Stimulated activated CD4-positive, alpha-beta T cell treated with anti-CD3 and anti-CD28 coated beads, Interleukin-1b, Interleukin-23, amount 100 ng/mL, for 1 hour (primary cell): ENCODE measurements around the gene OLFM1.

Experiments used
- DNase-seq, 2 donors: peaks; one replicate each; pipeline ENCODE4 v3.0.0-alpha.2; 2020; ENCODE audit warnings: low read depth in 2 of 2

The OLFM1 gene

DNA sequence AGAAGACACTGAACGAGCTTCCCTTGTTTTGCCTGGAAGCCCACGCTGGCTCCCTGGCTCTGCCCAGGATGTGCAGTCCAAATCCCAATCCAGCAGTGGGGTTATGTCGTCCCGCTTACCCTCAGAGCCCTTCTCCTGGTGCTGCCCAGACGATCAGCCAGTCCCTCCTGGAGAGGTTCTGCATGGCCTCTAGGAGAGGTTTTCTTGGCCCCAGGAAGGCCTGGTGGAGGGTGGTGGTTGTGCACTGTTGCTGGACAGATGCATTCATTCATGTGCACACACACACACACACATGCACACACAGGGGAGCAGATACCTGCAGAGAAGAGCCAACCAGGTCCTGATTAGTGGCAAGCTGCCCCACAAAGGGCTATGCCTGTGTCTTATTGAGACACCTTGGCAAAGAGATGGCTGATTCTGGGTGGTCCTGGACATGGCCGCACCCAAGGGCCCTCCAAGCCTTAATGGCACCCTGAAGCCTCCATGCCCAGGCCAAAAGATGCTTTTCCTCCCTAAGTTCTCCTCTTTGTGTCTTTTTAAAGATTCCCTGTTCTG is 10.5 kb upstream of the OLFM1 start:
- DNase-seq, result no peak

DNA sequence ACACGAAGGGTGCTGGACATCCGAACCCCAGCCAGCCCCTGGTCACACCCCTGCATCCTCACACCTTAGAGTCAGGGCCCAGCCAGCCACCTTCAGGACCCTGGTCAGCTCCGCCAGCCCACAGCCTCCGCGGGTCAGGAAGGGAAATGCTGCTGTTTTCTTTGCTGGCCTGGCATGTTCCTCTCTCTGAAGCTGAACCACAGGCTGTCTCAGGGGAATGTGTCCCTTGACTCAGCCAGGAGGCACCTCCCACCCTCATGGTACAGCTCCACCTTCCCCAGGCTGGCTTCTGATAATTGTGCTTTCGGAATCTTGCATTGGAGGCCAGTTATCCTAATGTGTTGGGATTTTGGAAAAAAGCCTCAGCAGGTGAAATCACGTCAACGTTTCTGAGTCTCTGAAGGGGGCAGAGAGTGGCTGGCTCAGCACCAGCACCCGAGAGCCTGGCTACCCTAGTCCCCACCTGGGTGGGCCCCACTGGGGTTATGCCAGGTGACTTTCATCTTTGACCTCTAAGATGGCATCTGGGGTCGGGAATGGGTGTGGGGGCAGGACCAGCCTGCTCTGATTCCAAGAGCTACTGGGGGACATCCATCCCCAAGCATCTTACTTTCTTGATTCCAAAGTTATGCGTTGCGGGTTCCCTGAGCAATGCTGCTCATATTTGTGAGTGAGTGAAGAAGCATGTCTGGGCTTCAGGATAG is 9.8 kb upstream of the OLFM1 start:
- no peak for DNase-seq

DNA sequence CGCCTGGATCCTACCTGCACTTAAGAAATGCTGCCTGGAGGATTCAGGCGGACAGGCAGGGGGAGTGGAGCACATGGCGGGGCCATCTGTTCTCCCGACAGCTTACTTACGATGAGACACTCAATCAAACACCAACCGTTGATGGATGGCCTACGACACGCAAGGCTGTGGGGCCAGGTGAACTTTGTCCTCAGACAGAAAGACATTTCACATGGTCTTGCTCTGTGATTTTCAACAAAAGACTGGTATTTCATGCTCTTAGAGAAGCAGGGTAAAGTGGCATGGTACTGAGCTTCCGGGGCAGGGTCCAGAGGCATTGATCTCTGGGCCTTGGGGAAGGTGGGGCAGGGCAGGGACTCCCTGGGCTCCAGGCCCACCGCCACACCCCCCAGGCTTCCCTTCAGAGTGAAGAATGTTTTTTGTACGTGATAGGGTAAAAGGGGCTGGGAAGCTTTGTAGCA is 9.1 kb upstream of the OLFM1 start:
- DNase-seq, result no peak

DNA sequence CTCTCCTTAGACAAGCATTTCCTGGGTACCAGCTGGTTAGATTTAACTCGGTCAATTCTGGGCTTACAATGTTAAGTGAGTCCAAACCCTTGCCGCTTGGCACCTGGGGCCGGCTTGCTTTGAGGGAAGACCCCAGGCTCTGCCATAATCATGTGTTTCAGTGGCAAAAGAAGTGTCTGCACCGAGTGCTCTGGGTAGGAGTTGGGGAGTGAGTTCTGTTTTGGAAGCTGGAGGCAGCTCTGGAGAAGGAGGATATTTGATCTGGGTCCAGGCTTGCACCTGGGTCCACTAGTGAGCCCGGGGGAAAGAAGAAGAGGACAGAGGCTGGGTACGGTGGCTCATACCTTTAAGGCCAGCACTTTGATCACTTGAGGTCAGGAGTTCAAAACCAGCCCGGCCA is 8.4 kb upstream of the OLFM1 start:
- DNase-seq, result no peak

DNA sequence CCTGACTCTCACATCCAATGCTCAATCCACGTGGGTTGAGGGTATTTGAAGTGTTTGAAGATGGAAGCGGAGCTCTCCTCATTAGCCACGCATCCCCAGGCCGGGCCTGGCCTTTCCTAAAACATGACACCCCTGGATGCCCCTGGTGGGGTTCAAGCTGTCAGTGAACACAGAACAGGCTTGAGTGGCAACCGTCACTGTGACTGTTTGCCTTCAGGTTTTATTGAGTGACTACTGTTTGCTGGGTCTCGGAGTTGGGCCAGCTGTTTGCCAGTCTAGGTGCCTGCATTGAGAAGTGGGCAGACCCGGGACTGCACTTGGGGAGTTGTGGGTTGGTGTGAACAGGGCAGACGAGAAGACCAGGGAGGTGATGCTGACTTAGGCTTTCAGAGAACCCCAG is 7.8 kb upstream of the OLFM1 start:
- no peak for DNase-seq

DNA sequence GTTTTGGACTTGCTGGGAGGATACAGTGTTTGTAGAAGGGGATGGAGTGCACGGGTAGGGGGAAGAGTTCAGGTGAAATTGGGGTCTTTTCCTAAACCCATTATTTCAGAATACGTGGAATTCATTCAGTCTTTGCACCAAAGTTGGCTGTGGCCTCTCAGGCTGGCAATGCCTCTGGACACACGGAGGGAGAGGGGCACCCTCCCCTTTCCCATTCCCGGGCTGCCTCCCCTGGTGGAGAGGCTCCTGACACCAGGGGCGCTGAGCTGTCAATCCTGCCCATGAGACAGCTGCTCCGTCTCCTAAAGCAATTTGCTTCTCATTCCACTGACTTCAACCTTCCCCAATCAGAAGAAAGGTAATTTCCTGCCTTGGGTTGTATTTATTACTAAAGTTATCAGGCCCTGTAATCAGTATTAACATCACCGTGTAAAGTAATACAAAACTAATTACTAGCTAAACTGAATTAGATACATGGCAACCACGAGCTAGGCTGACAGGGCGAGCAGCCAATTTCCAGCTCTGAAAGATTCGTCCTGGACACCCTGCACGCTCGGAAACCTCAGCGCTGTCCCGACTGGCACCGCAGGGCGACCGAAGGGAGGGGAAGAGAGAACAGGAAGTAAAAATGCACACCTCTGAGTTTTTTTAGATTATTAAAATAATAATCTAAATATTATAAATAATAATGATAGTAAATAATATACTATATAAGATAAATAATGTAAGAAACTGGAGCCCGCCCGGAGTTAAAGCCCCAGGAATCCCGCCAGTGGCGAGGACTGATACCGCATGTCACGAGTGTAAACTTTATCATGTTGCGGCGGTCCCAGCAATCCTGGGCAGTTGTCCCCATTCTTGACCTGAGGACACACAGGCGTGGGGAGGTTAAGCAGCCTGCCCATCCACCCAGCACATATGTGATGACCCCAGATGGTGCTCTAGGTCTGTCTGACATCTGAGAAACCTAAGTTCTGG is 6.9 kb upstream of the OLFM1 start:
- DNase-seq, result no peak

DNA sequence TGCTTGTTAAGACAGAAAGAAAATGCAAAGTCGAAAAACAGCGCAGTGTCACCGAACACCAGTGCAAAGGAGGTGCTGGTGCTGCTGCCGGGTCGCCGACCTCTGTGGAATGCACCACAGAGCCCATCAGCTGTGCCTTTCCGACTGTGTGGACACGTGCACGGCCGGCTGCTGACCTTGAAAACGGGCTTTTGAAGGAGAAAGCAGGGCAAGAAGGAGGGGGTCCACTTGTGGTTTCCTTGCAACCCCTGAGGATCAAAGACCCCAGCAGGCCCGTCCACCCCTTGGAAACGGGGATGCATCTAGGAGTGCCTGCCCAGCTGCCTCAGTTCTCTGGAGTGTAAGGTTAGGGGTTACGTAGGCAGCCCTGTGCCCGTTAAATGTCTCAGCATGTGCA is 6.2 kb upstream of the OLFM1 start:
- DNase-seq, result no peak

DNA sequence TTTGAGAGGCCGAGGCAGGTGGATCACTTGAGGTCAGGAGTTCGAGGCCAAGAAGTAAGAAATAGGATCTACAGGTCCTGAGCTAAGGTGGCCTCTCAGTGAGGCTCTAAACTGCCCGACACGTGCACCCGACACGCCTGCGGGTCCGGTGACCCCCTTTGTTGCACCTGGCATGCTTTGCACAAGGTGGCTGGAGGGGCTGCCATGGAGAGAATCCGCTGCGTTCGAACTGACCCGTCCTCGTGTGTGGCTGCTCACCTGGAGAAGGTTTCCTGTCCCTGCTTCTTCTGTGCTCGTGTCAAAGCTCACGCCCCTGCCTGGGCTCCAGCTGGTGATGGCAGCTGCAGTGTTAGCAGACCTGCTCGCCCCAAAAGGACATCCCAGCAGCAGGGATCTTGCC is 5.7 kb upstream of the OLFM1 start:
- DNase-seq, result no peak

DNA sequence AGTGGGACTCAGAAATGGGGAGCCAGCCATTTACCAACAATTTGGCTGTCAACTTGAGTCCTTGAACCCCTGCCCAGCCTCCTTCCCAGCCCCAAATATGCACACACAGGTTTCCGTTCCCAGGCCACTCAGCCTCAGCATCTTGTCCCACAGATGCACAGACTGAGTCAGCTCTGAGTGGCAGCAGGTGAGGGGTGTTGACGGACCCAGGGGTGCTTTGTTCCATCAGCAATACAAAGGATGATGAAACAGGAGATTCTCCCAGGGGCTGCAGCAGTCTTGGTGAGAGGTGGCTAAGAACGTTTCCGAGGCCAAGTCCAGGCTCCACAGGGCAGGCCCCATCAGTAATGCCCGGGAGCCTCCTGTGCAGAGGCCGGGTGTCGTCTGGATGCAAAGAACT is 4.9 kb upstream of the OLFM1 start:
- DNase-seq, result no peak

DNA sequence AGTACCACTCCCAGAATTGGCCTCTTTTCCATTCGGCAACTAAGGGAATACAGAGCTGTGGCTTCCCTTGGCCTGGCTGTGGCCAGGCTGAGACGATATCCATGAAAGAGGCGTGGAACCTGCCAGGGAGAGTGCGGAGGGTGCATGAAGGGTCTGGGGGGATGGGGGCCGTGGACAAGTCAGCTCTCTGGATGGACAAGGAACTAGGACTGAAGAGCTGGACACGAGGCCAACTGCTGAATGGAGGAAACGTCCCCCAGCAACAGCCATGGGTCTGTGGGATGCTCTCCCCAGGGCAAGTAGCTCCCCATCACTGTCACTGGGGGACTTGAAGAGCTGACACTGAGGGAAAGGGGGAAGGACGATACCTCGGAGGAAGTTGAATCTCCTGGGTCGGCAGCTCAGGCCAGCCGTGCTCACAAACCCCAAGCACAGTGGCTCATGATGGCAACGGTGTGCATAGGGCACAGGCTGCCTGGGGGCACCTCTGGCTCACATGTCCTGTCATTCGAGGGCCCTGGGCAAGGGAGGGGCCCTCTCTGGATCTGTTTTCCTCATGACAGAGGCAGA is 4.1 kb upstream of the OLFM1 start:
- no peak for DNase-seq

DNA sequence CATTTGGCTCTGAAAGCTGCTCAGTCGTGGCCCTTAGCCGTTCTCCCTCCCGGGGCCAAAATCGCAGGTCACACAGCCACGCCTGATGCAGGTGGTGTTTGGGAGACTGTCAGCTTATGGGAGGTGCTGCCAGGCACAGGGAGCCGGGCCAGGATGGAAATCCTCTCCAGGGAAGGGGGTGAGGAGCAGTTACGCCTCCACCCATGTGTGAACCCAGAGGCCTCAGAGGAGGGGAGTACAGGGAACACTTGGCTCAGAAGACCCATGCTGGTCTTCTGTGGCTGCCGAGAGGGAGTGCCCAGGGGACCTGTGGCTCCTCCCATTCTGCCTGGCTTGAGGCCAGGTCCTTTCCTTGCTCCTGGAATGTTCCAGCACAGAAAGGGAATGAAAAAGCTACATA is 3.6 kb upstream of the OLFM1 start:
- no peak for DNase-seq

DNA sequence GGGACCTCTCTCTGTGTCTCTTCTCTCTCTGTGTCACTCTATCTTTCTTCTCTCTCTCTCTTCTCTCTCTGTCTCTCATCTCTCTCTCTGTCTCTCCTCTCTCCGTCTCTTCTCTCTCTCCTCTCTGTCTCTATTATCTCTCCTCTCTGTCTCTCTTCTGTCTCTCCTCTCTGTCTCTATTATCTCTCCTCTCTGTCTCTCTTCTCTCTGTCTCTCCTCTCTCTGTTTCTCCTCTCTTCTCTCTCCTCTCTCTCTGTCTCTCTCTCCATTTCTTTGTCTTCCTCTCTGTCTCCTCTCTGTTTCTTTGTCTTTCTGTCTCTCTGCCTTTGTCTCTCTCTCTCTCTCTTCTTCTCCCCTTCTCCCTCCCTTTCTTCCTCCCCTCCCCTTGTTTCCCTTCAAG is 3.2 kb upstream of the OLFM1 start:
- no peak for DNase-seq

DNA sequence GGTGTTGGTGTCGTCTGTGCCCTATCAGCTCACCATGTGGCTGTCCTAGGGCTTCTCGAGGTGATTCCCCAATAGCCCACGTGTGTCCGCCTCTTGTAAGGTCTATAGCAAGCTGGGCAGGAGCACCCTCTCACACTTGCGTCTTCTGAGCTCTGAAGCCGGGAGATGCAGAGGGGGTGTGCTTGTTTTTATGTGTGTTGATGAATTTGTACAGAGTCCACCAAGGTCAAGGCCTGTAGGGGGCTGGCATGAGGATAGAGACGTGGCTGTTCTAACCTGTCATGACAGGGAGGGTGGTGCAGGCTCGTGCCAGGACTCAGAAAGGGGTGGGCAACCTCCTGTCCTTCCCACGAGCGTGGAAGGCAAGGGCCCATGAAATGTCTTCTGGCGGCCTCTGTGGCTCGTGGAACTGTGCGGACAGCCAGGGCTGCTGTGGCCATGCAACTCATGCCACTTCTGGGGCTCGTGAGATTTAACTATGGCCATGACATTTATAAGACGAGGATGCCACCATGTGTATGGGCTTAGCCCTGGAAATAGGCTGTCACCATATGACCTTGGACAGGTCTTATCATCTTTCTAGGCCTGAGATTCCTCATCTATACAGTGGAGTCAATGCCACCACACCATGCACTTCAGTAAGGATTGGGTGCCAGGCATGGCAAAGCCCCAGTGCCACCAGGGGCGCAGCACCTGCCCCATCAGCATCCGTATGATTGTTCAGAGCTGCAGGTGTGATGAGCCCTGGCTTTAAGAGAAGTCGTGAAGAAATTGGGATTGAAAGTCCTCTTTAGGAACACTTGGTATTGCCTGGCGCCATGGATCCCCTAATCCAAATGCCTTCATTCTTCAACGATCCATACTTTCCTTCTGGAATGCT is 2.3 kb upstream of the OLFM1 start:
- DNase-seq, result no peak

DNA sequence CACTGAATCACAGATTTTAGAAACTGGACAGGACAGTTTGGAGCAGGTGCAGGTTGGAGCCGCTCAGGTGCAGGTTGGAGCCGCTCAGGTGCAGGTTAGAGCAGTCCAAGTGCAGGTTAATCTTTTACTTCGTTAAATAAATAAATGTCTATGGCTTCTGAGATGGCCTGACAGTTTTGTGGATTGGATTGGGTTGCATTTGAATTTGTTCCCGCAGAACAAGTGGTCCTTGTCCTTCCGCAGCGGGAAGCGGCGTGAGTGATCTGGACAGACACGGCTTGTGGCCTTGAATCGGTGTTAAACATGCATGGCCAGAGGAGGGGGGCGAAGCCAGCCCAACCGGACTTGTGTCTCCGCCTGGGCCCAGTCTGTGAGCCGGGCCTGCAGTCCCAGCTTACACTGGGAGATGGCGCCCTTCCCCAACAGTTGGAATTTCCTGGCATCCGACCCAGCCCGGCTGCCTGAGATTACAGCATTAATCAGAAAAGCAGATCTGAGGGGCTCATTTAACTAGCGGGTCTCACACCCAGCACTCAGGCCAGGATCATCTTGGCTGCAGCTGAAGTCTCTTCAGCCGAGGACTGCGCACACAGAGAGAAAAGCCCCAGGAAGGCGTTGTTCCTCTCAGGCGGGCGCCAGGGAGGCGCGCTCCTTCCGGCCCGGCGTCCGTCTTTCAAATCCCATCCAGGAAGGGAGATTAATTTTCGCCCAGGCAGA is 1.5 kb upstream of the OLFM1 start:
- DNase-seq, result no peak

DNA sequence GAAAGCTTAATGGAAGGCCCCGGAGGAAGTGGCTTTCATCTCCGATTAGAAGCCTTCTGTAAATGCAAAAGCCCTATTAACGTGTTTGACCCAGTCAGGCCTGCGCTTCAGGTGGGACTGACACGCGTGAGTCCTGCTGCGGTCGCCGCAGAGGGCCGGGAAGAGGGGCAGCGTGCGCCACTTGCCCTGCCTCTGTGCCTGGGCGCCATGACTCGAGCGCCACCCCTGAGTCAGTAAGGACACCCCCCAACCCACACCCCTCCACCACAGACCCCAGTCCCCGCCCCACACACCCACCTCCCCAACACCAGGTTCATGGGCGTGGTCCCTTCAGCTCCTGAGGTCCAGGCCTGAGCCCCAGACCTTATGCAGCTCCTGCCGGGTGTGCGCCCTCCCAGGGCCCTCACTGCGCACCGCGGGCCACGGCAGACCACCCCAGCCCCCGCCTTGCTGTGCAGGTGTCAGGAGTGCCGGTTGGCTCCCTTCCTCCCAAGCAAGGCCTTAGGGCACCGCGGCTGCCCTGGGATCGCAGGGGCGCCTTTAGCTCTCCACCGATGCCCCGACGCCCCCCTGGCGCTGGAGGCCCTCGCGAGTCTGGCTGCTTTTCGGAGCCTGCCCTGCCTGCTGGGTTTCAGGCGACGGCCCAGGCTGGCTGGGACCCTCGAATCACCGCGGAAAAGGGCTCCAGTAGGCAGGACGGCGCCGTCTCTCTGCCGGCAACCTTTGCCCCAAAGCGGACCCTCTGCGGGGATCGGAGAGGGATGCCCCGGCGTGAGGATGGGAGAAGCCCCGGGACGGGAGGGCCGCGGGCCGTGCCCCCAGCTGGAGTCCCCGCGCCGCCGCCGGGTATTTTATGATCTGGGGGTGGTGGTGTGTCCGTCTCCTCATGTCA is 625 bp upstream of the OLFM1 start:
- DNase-seq, result no peak

DNA sequence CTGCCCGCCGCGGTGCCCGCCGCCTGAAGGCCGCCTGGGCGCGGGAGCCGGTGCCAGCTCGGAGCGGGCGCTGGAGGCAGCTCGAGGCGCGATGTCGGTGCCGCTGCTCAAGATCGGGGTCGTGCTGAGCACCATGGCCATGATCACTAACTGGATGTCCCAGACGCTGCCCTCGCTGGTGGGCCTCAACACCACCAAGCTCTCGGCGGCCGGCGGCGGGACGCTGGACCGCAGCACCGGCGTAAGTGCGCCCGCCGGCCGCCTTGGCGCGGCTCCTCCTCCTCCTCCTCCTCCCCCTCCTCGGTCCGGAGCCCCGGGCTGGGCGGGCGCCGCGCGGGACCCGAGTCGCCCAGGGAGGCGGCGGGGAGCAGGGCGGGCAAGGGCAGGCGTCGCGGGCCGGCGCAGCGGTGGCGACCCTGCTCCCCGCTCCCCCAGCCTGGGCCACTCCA is 455 bp downstream of the OLFM1 start:
- DNase-seq, result no peak

DNA sequence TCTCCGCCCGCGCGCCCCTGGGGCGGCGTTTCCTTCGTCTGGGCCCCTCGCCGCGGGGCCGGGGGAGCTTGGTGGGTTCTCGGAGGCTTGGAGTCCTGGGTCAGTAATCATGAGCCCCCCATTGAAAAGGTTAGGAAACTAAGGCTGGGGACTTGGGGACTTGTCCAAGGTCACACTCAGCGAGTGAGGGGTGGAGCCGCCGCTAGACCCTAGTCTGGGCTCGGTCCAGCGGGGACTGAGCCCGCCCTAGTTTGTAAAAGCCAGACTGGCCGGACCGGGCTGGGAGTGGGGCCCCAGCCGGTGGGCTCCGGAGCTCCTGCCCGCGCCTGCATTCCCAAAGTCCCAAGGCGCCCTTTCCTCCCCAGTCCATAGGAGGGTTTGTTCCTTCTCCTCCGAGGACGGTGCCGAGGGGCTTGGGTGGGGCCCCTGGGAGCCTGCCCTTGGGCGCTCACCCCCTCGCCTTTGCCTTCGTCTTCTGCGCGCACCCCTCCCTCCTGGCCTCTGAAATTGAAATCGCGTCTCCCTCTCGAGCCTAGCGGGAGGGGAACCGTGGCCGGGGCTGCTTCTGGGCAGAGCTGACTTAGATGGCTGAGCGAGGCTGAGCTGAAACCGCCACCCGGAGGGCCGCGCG is 995 bp downstream of the OLFM1 start:
- DNase-seq, result no peak

DNA sequence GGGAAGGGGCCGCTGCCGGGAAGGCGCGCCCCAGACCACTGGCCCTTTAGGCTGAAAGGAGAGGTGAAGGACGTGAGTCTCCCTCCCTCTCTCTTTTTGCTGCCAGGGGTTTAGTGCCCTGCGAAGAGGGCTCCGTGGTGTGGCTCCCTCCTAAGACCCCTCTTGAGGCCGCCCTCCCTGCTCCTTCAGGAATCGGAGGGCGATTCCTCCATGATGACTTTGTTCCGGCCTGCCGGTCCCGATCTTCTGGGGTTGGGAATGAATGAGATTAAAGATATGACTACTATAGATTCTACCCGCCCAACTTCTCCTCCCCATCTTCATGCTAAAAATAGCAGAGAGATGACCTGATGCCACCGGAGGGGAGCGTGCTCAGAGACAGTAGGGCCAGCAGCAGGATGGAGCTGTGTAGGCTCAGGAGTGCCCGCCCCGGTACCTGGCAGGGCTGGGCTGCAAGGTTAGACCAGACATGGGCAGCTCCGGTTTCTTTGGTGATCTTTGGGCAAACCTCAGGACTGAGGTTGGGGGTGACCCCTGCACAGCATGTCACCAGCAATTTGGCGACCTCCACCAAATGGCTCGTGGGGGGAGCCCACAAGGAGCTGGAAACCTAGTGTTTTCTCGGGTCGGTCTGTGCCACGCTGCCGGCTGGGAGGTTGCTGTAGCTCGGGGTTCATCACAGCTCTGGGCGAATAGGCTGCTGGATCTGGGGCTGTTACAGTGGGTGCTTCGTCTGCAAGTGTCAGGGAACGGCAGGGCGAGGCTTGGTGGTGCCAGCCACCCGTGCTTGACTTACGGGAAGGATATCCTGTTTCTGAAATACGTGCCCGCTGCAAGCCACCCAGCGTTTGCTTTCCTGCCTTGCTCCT is 1.7 kb downstream of the OLFM1 start:
- no peak for DNase-seq
